HEK293 (cell line): Measurements from ENCODE around the gene CCNT1.

ENCODE experiments used
- CTCF ChIA-PET: fragments of 350-600 bp; formaldehyde crosslinking; extraction: SDS; loops from one replicate; lab custom pipeline; 2021; ENCODE audit warnings: antibody characterized with exemption; lab: Yijun Ruan, JAX
- POLR2A ChIA-PET: fragments of 300-600 bp; formaldehyde crosslinking; extraction: SDS; loops from one replicate; lab custom pipeline; 2020; ENCODE audit warnings: antibody characterized with exemption, inconsistent platforms; lab: Yijun Ruan, JAX
- H3K27ac ChIP-seq: fragments of 200-500 bp; sonication (Bioruptor generic); 2 replicates; pipeline ENCODE4 v1.5.1; 2014; ENCODE audit warnings: low read depth, low read length, control low read depth, inconsistent platforms; ENCODE audit errors: extremely low read depth
- H3K36me3 ChIP-seq, 2 experiments: fragments of 200-500 bp in 1 of 2; sonication (Bioruptor generic) in 1 of 2; 1 replicate in 1 of 2; 2 replicates in 1 of 2; pipeline ENCODE4 v1.5.1; 2014 to 2017; ENCODE audit warnings: inconsistent platforms in 2 of 2, low read length in 2 of 2; ENCODE audit not compliant: control insufficient read depth in 2 of 2, insufficient read depth in 1 of 2
- H3K4me1 ChIP-seq: fragments of 200-500 bp; sonication (Bioruptor generic); 2 replicates; pipeline ENCODE4 v1.5.1; 2014; ENCODE audit warnings: mild to moderate bottlenecking, low read length, inconsistent platforms; ENCODE audit not compliant: control insufficient read depth, insufficient read depth
- H3K4me3 ChIP-seq: 2 replicates; pipeline ENCODE4 v1.5.1; 2011; ENCODE audit warnings: low read depth, mild to moderate bottlenecking, control low read depth, low read length, moderate library complexity
- H3K9me3 ChIP-seq: fragments of 200-500 bp; sonication (Bioruptor generic); 2 replicates; pipeline ENCODE4 v1.5.1; 2014; ENCODE audit warnings: low read depth, low read length, inconsistent platforms; ENCODE audit not compliant: control insufficient read depth, insufficient read depth
- EGR2 ChIP-seq: fragments of 450-650 bp; formaldehyde crosslinking; IDR thresholded peaks from 2 replicates; pipeline ENCODE4 v1.5.1; 2016; ENCODE audit warnings: low read depth, missing biosample characterization, missing genetic modification characterization
- KLF8 ChIP-seq: fragments of 450-650 bp; formaldehyde crosslinking; IDR thresholded peaks from 2 replicates; pipeline ENCODE4 v1.5.1; 2016; ENCODE audit warnings: missing biosample characterization, missing genetic modification characterization
- PRDM1 ChIP-seq: fragments of 450-650 bp; formaldehyde crosslinking; IDR thresholded peaks from 2 replicates; pipeline ENCODE4; 2016; ENCODE audit warnings: missing biosample characterization, missing genetic modification characterization
- SALL2 ChIP-seq: fragments of 450-650 bp; formaldehyde crosslinking; IDR thresholded peaks from 2 replicates; pipeline ENCODE4 v1.5.0; 2017; ENCODE audit warnings: missing biosample characterization, mild to moderate bottlenecking, missing genetic modification characterization, borderline replicate concordance
- ZFHX2 ChIP-seq: fragments of 450-650 bp; formaldehyde crosslinking; conservative IDR thresholded peaks from 2 replicates; pipeline ENCODE4 v1.5.1; 2016; ENCODE audit warnings: missing biosample characterization, missing genetic modification characterization
- ZNF121 ChIP-seq: fragments of 450-650 bp; formaldehyde crosslinking; IDR thresholded peaks from 2 replicates; pipeline ENCODE4 v1.5.1; 2016; ENCODE audit warnings: missing biosample characterization, missing genetic modification characterization
- ZNF354C ChIP-seq: fragments of 450-650 bp; formaldehyde crosslinking; IDR thresholded peaks from 2 replicates; pipeline ENCODE4 v1.5.1; 2016; ENCODE audit warnings: missing biosample characterization, missing genetic modification characterization, low read depth, borderline replicate concordance
- ZNF626 ChIP-seq: fragments of 450-650 bp; sonication (Bioruptor Pico); formaldehyde crosslinking; IDR thresholded peaks from 2 replicates; pipeline ENCODE4 v1.5.1; 2018; ENCODE audit warnings: missing biosample characterization, missing genetic modification characterization, inconsistent platforms
- ZSCAN16 ChIP-seq: fragments of 450-650 bp; formaldehyde crosslinking; IDR thresholded peaks from 2 replicates; pipeline ENCODE4 v1.5.1; 2016; ENCODE audit warnings: missing biosample characterization, missing genetic modification characterization
- TF ChIP-seq, protein P1 (sequence below): fragments of 450-650 bp; formaldehyde crosslinking; IDR thresholded peaks from 2 replicates; pipeline ENCODE4 v1.5.1; 2016; ENCODE audit warnings: missing biosample characterization, missing genetic modification characterization
- TF ChIP-seq, protein P2 (sequence below): fragments of 450-650 bp; formaldehyde crosslinking; IDR thresholded peaks from 2 replicates; pipeline ENCODE4 v1.5.1; 2016; ENCODE audit warnings: missing biosample characterization, missing genetic modification characterization, low read depth

Gene CCNT1

DNA sequence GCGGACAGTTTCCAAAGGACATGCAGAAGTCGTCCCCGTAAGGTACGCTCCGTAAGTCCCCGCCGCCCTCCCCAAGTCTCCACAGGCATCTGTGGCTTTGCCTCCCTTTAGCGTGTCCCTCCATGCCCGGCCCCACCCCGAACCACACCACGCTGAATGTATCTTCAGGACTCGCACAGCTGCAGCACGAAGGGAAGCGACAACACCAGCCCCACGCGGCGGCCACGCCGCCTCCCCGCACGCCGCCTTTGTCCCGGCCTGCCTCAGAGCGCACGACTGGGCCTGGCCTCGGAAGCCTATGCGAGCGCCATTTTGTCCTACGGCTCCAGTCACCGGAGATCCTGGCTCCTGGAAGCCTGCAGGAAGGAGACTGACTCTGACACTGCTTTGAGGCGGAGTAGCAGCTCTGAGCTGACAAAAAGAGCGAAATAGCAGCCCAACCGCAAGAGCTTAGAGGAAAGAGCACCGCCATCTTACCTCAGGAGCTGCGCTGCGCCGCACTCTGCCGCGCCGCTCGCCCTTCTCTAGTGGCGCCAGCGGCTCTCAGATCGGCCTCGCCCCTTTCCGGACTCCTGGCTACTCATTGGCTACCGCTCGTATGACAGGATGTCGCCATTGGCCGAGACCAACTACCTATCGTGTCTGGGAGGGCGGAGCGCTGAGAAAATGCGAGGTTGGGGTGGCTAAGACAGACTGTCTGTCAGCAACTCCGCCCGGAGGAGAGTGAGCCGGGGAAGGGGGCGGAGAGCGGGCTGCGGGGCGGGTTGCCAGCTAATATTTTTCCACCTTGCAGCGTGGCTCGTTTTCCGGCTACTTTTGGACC lies 34.6 kb downstream of the CCNT1 start, which contains the start of gene KANSL2 (continued):
- TF ChIP-seq, protein P1, sequence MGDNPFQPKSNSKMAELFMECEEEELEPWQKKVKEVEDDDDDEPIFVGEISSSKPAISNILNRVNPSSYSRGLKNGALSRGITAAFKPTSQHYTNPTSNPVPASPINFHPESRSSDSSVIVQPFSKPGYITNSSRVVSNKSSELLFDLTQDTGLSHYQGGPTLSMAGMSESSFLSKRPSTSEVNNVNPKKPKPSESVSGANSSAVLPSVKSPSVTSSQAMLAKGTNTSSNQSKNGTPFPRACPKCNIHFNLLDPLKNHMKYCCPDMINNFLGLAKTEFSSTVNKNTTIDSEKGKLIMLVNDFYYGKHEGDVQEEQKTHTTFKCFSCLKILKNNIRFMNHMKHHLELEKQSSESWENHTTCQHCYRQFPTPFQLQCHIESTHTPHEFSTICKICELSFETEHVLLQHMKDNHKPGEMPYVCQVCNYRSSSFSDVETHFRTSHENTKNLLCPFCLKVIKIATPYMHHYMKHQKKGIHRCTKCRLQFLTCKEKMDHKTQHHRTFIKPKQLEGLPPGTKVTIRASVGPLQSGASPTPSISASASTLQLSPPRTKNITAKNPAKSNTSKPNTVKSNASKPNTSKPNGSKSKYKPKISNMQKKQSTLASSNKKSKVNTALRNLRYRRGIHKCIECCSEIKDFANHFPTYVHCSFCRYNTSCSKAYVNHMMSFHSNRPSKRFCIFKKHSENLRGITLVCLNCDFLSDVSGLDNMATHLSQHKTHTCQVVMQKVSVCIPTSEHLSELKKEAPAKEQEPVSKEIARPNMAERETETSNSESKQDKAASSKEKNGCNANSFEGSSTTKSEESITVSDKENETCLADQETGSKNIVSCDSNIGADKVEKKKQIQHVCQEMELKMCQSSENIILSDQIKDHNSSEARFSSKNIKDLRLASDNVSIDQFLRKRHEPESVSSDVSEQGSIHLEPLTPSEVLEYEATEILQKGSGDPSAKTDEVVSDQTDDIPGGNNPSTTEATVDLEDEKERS = 0 out of 2 replicates have a peak, but pooled peaks have one; percentile 72
- TF ChIP-seq ZFHX2 (tag by site-specific recombination) = no peak
- peak; percentile 86 for TF ChIP-seq KLF8 (tag by site-specific recombination)
- no peak for TF ChIP-seq ZNF354C (tag by site-specific recombination)
- TF ChIP-seq EGR2 (tag by site-specific recombination) = no peak
- 0 out of 2 replicates have a peak, but pooled peaks have one; percentile 7 for TF ChIP-seq ZSCAN16
- TF ChIP-seq, all 188 proteins: peak for 66

DNA sequence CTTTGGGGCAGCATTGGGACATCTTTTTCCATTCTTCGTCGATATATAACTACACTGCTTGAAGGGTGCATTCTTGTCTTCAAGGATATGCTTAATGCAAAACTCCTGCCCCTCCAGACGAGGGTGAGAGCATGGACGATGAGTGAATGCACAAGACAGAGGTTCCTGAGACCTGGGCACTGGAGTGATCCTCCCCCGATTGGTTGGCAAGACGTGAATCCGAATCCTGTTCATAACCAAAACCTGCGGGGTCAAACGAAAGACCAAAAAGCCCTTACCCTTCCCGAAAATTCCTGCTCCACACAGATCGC lies 35.2 kb downstream of the CCNT1 start:
- peak overlapping the region; percentile 94 for H3K4me3 ChIP-seq
- 0 out of 2 replicates have a peak, but pooled peaks have one; percentile 5 for TF ChIP-seq ZSCAN16
- TF ChIP-seq SALL2 = no peak
- H3K27ac ChIP-seq = peak overlapping the region; percentile 70; the same call in 1 of the 2 replicates
- no peaks in the 10 kb centered on the region for H3K9me3 ChIP-seq
- H3K4me1 ChIP-seq = no peaks in the 10 kb centered on the region; the same call in none of the 2 replicates
- H3K36me3 ChIP-seq = peaks cover 39 to 42% of the 10 kb centered on the region in 2 experiments
- POLR2A ChIA-PET = interaction anchor here (0.9 to 1.5 kb wide), 8 partner anchors 9 to 450 kb away, joined by 3 to 18 read pairs (median 4); partner anchors contain the start of genes ADCY6 and TUBA1B
- CTCF ChIA-PET = no interaction called here

DNA sequence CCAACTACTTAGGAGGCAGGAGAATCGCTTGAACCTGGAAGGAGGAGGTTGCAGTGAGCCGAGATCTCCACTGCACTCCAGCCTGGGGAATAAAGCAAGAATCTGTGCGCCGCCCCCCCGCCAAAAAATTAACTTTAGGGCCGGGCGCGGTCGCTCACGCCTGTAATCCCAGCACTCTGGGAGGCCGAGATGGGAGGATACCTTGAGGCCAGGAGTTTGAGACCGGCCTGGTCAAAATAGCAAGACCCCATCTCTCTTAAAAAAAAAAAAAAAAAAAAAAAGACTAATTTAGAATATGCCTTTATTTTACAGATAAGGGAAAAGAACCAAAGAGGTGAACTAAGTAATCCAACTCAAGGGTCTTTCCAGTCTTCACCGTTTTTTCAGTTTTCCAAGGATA lies 35.6 kb downstream of the CCNT1 start:
- H3K4me1 ChIP-seq = no peaks in the 10 kb centered on the region; the same call in none of the 2 replicates
- H3K4me3 ChIP-seq = peak overlapping the region; percentile 94
- TF ChIP-seq ZNF121 = peak; percentile 86
- TF ChIP-seq ZNF626 (tag by site-specific recombination) = no peak
- H3K9me3 ChIP-seq = no peaks in the 10 kb centered on the region
- POLR2A ChIA-PET = no interaction called here
- H3K27ac ChIP-seq = no peak overlapping the region; the same call in 1 of the 2 replicates
- CTCF ChIA-PET = no interaction called here
- H3K36me3 ChIP-seq = peaks cover 44 to 47% of the 10 kb centered on the region in 2 experiments

DNA sequence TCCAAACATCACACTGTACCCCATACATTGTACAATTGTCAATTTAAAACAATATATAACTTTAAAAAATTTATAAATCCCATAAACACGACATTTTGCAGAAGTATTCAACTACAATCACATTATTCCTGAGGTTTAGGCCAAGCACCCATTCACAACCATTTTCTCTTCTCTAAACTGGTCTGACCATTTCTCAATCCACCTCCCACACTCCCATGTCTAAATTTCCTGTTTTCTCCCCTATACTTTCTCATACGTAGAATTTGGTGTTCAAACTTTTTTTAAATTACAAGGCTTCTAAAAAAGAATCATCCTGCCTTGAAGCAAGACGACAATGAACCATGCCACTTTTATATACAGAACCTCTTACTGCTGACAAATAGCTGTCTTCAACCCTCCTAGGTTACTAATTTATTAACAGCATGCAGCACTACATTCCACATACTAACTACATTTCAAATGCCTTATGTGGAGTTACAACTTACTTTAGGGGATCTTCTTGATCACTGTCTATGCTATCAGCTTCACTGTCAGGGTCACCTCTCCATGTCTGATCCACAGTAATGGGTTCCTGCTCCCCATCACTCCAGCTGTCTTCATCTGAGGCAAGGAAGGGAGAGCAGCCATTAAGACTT lies 37.8 kb downstream of the CCNT1 start:
- peak; percentile 57 for TF ChIP-seq PRDM1 (tag by site-specific recombination)
- TF ChIP-seq, protein P2, sequence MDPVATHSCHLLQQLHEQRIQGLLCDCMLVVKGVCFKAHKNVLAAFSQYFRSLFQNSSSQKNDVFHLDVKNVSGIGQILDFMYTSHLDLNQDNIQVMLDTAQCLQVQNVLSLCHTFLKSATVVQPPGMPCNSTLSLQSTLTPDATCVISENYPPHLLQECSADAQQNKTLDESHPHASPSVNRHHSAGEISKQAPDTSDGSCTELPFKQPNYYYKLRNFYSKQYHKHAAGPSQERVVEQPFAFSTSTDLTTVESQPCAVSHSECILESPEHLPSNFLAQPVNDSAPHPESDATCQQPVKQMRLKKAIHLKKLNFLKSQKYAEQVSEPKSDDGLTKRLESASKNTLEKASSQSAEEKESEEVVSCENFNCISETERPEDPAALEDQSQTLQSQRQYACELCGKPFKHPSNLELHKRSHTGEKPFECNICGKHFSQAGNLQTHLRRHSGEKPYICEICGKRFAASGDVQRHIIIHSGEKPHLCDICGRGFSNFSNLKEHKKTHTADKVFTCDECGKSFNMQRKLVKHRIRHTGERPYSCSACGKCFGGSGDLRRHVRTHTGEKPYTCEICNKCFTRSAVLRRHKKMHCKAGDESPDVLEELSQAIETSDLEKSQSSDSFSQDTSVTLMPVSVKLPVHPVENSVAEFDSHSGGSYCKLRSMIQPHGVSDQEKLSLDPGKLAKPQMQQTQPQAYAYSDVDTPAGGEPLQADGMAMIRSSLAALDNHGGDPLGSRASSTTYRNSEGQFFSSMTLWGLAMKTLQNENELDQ (tag by site-specific recombination) = no peak
- Histone ChIP-seq H3K36me3 (peaks cover 58 to 65% of the 10 kb centered on the region in 2 experiments), H3K4me1 (no peaks in the 10 kb centered on the region; the same call in none of the 2 replicates), H3K27ac (no peak overlapping the region), H3K4me3 (no peak overlapping the region), H3K9me3 (no peaks in the 10 kb centered on the region)
- POLR2A ChIA-PET = no interaction called here
- CTCF ChIA-PET = no interaction called here
